Hematopoietic multipotent progenitor cell treated with erythropoietin and hydrocortisone succinate and interleukin-3 and kit ligand, for 6 days (in vitro differentiated cells): ENCODE data around the gene SEL1L3.
A peak's percentile ranks its signal among the peaks of the same experiment; 100 is the strongest.
"Not testable (repeated sequence)": the region's sequence is repeated elsewhere in the genome, so short reads cannot be mapped to it uniquely, and the experiment has no call there.

Source experiments
- DNase-seq: peaks from one replicate; pipeline ENCODE4 v3.0.0-alpha.2; 2015

SEL1L3 gene

GRCh38 chr4:25862411-25863346 lies at the start of gene SEL1L3:
Gene SEL1L3, minus strand, starts transcription at chr4:25862988. Its CDS starts 152 bp downstream, at chr4:25862836.
- peak; percentile 48 for DNase-seq

GRCh38 chr4:25911356-25911755 lies 48.6 kb upstream of the SEL1L3 start:
- no peak for DNase-seq

- DNase-seq: no peak
Observed at GRCh38 chr4:25908491-25908901, 45.7 kb upstream of the SEL1L3 start.

GRCh38 chr4:25906113-25906512 lies 43.3 kb upstream of the SEL1L3 start:
- DNase-seq: not testable (repeated sequence)

GRCh38 chr4:25905371-25905770 lies 42.6 kb upstream of the SEL1L3 start:
- DNase-seq: no peak

- no peak for DNase-seq
Observed at GRCh38 chr4:25904748-25905082, 41.9 kb upstream of the SEL1L3 start.

GRCh38 chr4:25903900-25904747 lies 41.3 kb upstream of the SEL1L3 start:
- DNase-seq: peak; percentile 73

GRCh38 chr4:25901030-25901430 lies 38.2 kb upstream of the SEL1L3 start:
- no peak for DNase-seq

- DNase-seq: no peak
Observed at GRCh38 chr4:25900310-25900709, 37.5 kb upstream of the SEL1L3 start.

GRCh38 chr4:25896776-25897539 lies 34.2 kb upstream of the SEL1L3 start:
- no peak for DNase-seq

GRCh38 chr4:25892796-25893195 lies 30.0 kb upstream of the SEL1L3 start:
- DNase-seq: no peak

- DNase-seq: no peak
Observed at GRCh38 chr4:25890571-25891485, 28.0 kb upstream of the SEL1L3 start.

GRCh38 chr4:25889589-25890503 lies 27.1 kb upstream of the SEL1L3 start:
- peak; percentile 40 for DNase-seq

GRCh38 chr4:25888781-25889180 lies 26.0 kb upstream of the SEL1L3 start:
- DNase-seq: peak; percentile 17

GRCh38 chr4:25884031-25884782 lies 21.4 kb upstream of the SEL1L3 start:
- DNase-seq: no peak

GRCh38 chr4:25883565-25883964 lies 20.8 kb upstream of the SEL1L3 start:
- no peak for DNase-seq

GRCh38 chr4:25882226-25882625 lies 19.4 kb upstream of the SEL1L3 start:
- no peak for DNase-seq

- no peak for DNase-seq
Observed at GRCh38 chr4:25881193-25881592, 18.4 kb upstream of the SEL1L3 start.

- DNase-seq: peak; percentile 14
Observed at GRCh38 chr4:25879991-25880651, 17.3 kb upstream of the SEL1L3 start.
